Kidney glomerular epithelial cell (primary cell): ENCODE results near the gene OTULIN.
A peak's percentile ranks its signal among the peaks of the same experiment; 100 is the strongest.

ENCODE experiments used
- DNase-seq: peaks from one replicate; lab custom pipeline; 2025; lab: John Stamatoyannopoulos, UW

The OTULIN gene

GRCh38 chr5:14668181-14668591, 3.7 kb downstream of the OTULIN start:
- DNase-seq: no peak

DNA sequence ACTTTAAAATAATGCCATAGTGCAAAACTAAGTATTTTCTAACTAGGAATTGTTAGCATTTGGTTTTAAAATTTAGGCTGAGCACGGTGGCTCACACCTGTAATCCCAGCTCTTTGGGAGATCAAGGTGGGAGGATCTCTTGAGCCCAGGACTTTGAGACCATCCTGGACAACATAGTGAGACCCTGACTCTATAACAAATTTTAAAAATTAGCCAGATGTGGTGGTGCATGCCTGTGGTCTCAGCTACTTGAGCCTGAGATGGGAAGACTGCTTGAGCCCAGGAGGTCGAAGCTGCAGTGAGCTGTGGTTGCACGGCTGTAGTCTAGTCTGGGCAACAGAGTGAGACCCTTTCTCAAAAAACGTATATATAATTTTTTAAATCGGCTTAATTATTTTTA, 4.9 kb downstream of the OTULIN start:
- DNase-seq: no peak

- DNase-seq: peak; percentile 27
These were observed 5.5 kb downstream of the OTULIN start for GRCh38 chr5:14669975-14670374.

- DNase-seq: peak; percentile 11
These were observed 6.9 kb downstream of the OTULIN start for GRCh38 chr5:14671414-14671813.

GRCh38 chr5:14672082-14672481, 7.6 kb downstream of the OTULIN start:
- DNase-seq: no peak

GRCh38 chr5:14672484-14673394, 8.2 kb downstream of the OTULIN start:
- no peak for DNase-seq

- no peak for DNase-seq
These were observed 8.9 kb downstream of the OTULIN start for GRCh38 chr5:14673443-14673842.

- no peak for DNase-seq
These were observed 10.7 kb downstream of the OTULIN start for GRCh38 chr5:14674983-14675854.

GRCh38 chr5:14675865-14676300, 11.4 kb downstream of the OTULIN start:
- DNase-seq: no peak

DNA sequence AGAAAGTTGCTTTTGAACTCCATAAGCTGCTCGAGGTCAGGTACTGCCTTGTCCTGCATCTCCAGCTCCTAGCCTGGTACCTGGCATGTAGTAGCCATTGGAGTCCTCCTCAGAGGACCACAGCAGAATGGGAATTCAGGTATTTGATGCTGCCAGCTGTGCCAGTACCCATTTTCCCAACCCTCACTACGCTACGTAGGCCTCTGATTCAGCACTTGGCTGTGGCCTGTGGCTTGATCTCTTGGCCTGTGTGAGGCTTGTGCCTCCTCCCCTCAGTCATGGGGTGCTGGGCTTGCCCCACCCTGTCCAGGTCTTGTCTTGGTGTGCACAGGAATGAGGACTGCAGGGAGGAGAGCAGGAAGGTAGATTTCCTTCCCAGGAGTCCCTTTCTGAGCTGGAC, 11.8 kb downstream of the OTULIN start:
- no peak for DNase-seq

- DNase-seq: no peak
These were observed 14.3 kb downstream of the OTULIN start for GRCh38 chr5:14678773-14679334.

DNA sequence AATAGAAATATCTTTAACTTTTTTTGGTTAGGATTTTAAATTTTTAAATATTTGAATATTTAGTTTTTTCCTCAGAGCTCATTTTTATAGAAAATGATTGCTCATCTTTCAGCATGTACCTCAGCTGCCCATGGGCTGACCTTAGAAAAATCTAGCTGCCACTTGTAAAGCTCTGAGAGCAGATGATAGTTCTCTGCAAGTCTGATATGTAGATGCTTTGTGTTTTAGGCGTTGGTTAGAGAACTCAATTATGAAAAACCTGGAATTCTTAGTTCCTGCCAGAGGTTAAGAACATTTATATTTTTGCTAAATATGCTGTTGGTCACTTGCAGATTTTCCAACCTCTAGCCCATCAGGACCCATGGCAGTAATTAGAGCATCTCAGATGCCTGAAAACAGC, 15.1 kb downstream of the OTULIN start:
- no peak for DNase-seq

DNA sequence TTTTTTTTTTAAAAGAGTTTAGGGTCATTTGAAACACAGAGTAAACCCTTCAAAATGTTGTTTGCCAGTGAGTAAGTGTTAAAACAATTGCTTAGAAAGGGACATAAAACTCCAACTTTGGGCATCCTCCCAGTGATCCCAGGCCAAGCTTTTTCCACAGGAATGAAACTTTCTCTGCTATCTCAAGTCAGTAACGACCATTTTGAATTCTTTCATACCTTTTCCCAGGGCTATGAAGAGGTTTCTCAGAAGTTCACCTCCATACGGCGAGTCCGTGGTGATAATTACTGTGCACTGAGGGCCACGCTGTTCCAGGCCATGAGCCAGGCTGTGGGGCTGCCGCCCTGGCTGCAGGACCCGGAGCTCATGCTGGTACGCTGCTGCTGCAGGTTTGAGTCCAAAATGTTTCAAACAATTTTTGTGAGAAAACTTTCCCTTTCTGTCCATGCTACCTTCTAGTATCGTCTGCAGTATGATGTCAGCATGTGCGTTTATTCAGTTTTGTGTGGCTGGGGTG, 16.8 kb downstream of the OTULIN start:
- DNase-seq: no peak

- DNase-seq: no peak
These were observed 19.5 kb downstream of the OTULIN start for GRCh38 chr5:14683906-14684455.

GRCh38 chr5:14684757-14685156, 20.2 kb downstream of the OTULIN start:
- DNase-seq: no peak

- peak; percentile 54 for DNase-seq
These were observed 21.2 kb downstream of the OTULIN start for GRCh38 chr5:14685757-14686156.

GRCh38 chr5:14686517-14686916, 22.0 kb downstream of the OTULIN start:
- no peak for DNase-seq

DNA sequence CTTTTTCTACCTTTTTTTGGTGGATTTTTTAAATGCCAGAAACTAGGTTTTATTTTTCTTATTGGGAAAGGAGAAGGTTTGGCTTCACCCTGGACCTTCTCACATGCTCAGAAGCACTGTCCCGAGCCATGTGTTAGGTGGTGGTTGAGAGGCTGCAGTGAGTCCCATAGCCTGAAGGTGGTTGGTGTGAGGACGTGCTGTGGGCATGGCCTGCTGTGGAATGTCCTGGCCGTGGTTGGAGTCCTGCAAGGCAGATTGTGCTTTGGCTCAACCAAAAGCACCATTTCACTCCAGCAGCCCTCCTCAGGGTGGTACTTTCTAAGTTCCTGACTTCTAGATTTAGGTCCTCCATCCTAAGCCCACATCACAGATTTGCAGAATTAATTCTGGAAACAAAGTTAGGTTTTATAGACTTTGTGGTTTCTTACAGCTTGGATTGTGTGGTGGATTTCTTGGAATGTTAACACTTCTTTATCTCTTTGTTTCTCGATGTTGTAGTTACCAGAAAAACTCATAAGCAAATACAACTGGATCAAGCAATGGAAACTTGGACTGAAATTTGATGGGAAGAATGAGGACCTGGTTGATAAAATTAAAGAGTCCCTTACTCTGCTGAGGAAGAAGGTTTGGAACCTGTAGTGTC, 22.6 kb downstream of the OTULIN start:
- DNase-seq: no peak

DNA sequence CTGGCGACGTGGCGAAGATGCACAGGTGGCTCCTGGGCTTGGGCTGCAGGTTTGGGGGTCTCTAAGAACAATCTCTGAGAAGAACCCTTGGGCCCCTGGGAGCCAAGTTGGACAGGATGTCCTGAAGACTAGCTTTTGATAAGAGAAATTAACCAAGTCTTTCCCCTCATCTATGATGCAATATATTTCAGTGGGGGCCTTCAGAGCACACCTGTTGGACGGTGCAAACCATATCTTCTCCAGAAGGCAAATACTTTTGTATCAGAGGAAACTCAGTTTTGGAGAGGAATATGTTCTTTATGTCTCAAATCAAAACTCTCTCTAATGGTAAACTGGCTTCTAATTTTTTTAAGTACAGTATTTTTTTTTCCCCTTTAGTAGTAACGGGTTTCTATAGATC, 28.6 kb downstream of the OTULIN start:
- no peak for DNase-seq

- no peak for DNase-seq
These were observed 30.6 kb downstream of the OTULIN start for GRCh38 chr5:14695152-14695551.

GRCh38 chr5:14696057-14696456, 31.5 kb downstream of the OTULIN start:
- DNase-seq: no peak

DNA sequence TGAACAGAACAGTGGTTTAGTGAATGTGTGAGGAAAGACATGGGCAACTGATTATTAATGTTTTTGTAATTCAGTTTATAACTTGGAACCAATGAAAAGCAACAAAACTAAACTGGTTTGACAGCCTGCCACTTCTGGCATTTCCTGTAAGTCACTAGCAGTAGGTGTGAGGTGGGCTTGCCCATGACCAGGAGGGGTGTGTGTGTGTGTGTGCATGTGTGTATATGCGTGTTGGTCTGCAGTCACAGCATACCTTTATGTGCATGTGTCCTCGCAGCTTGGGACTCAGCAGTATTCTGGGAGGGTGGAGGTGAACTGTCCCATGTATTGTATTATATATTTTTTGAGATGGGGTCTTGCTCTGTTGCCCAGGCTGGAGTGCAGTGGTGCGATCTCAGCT, 32.3 kb downstream of the OTULIN start:
- no peak for DNase-seq
